Measurements from ENCODE around the gene TMEM231.
A peak's percentile ranks its signal among the peaks of the same experiment; 100 is the strongest.
"Not testable (repeated sequence)": the region's sequence is repeated elsewhere in the genome, so short reads cannot be mapped to it uniquely, and the experiment has no call there.

TMEM231 gene

DNA sequence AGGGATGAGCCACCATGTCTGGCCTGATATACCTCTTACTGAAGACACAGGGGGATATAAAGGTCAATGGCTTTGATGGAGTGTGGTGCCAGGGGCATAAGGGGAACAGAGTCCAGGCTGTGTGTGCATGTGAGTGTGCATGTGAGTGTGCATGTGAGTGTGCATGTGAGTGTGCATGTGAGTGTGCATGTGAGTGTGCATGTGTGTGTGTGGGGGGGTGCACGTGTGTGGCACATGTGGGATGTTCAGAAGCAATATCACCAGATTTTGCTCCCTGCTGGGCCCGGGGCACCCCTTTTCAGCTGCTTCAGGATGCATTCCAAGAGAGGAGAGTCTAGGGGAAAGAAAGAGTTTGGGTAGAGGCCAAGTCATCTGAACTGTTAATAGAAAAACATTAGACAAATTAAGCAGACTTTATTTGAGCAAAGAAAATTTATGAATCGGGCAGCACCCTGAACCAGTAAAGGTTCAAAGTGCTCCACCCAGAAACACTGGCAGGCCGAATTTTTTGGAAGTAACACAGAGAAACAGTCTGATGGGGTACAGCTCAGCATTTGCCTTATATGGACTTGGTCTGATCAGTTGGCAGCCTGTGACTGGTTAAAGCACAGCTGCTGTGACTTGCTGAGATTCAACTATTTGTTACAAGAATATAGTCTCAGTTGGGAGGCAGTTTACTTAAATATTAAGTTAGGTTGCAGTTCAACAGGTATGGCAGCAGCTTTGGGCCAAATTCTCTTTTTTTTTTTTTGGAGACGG is 29.8 kb downstream of the TMEM231 start:
- CTCF ChIA-PET, result no interaction called here
- H3K27ac ChIP-seq (ENCODE audit: insufficient read depth in 1 of 2, low read depth in 1 of 2, low read length in 2 of 2, poor library complexity in 1 of 2, severe bottlenecking in 2 of 2), result no peak overlapping the region
- 95% methylated on average over 3 of the region's 5 CpGs for WGBS (ENCODE audit: insufficient coverage)

DNA sequence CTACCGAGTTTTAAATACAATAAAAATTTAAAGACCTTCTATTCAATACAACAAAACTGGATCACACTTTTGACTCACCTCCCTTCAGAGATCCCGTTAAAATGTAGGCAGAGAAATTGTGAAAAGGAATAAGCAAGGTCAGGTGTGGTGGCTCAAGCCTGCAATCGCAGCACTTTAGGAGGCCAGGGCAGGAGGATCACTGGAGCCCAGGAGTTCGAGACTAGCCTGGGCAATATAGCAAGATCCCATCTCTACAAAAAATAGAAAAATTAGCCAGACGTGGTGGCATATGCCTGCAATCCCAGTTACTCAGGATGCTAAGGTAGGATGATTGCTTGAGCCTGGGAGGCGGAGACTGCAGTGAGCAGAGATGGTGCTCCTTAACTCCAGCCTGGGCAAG is 36.9 kb downstream of the TMEM231 start:
- Histone ChIP-seq H3K36me3 (ENCODE audit: control insufficient read depth in 4 of 4, insufficient read depth in 4 of 4, low read length in 3 of 4) (no peaks in the 10 kb centered on the region), H3K27me3 (replicated peaks in 2 of 5; ENCODE audit: control insufficient read depth in 4 of 5, insufficient read depth in 5 of 5, low read length in 4 of 5) (no peaks in the 10 kb centered on the region), H3K27ac (ENCODE audit: insufficient read depth in 1 of 2, low read depth in 1 of 2, low read length in 2 of 2, poor library complexity in 1 of 2, severe bottlenecking in 2 of 2) (no peak overlapping the region), H3K4me1 (ENCODE audit: control extremely low read depth in 1 of 4, control insufficient read depth in 4 of 4, insufficient read depth in 4 of 4, low read length in 3 of 4) (peaks cover 0 to 8% (median 6%) of the 10 kb centered on the region in 4 experiments), H3K4me3 (ENCODE audit: control insufficient read depth in 1 of 7, extremely low read depth in 1 of 7, insufficient read depth in 4 of 7, low read depth in 2 of 7, low read length in 6 of 7) (no peak overlapping the region), H3K9me3 (ENCODE audit: control extremely low read depth in 1 of 5, control insufficient read depth in 4 of 5, insufficient read depth in 2 of 5, low read depth in 1 of 5, low read length in 4 of 5) (no peaks in the 10 kb centered on the region)
- WGBS (ENCODE audit: insufficient coverage), result 97% methylated on average over 4 of the region's 6 CpGs
- CTCF ChIA-PET, result interaction anchor here (0.8 to 3.2 kb wide), 8 partner anchors 14 to 49 kb away, joined by 3 to 20 read pairs (median 5); no protein-coding TSS in a partner anchor
- POLR2A ChIA-PET, result no interaction called here
- DNase-seq, result no peak

More for the DNA sequence above, 29.8 kb downstream of the TMEM231 start:
- POLR2A ChIA-PET, result no interaction called here
- no peaks in the 10 kb centered on the region for H3K4me1 ChIP-seq (ENCODE audit: control extremely low read depth in 1 of 4, control insufficient read depth in 4 of 4, insufficient read depth in 4 of 4, low read length in 3 of 4)
- H3K36me3 ChIP-seq (ENCODE audit: control insufficient read depth in 4 of 4, insufficient read depth in 4 of 4, low read length in 3 of 4), result no peaks in the 10 kb centered on the region
- DNase-seq, result no peak
- H3K27me3 ChIP-seq (replicated peaks in 2 of 5; ENCODE audit: control insufficient read depth in 4 of 5, insufficient read depth in 5 of 5, low read length in 4 of 5), result no peaks in the 10 kb centered on the region
- H3K4me3 ChIP-seq (ENCODE audit: control insufficient read depth in 1 of 7, extremely low read depth in 1 of 7, insufficient read depth in 4 of 7, low read depth in 2 of 7, low read length in 6 of 7), result no peak overlapping the region
- no peaks in the 10 kb centered on the region for H3K9me3 ChIP-seq (ENCODE audit: control extremely low read depth in 1 of 5, control insufficient read depth in 4 of 5, insufficient read depth in 2 of 5, low read depth in 1 of 5, low read length in 4 of 5)

DNA sequence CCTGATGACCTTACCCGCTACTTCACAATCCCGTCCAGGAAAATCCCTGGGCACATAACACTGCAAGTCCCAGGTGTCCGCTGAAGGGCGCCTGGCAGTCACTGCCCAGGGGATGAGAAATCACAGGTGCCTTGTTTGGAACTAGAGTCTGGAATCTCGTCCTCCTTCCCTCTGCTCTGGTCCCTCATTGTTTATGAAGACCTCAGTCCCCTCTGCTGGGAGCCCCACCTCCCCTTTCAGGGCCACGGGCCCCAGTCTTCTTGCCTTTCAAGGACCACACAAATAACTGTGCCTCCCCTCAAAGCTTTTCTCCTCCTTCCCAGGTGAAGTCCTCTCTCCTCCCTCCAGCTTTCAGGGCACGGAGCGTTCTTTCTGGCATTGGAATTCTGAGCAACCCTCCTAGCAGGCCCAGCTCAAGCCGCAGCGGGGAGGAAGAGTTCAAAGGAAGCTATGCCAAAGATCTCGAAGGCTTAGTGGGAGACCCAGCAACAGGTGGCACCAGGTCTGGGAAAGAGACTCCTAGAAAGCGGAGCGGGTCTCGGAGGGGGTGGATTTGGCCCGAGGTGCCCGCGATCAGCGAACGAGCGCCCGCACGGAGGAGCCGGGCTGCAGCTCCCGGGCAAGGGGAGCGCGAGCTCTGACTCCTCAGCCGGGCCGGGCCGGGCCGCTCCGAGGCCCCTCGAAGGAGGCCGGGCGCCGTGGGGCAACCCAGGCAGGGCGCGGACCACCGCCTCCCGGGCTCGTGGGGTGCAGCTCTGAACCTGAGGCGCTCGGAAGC is 39.7 kb downstream of the TMEM231 start:
- not testable (repeated sequence) for H3K36me3 ChIP-seq (ENCODE audit: control insufficient read depth in 4 of 4, insufficient read depth in 4 of 4, low read length in 3 of 4); H3K4me1 ChIP-seq (ENCODE audit: control extremely low read depth in 1 of 4, control insufficient read depth in 4 of 4, insufficient read depth in 4 of 4, low read length in 3 of 4); H3K9me3 ChIP-seq (ENCODE audit: control extremely low read depth in 1 of 5, control insufficient read depth in 4 of 5, insufficient read depth in 2 of 5, low read depth in 1 of 5, low read length in 4 of 5); H3K27me3 ChIP-seq (replicated peaks in 2 of 5; ENCODE audit: control insufficient read depth in 4 of 5, insufficient read depth in 5 of 5, low read length in 4 of 5)
- peak overlapping the region; percentile 71 to 92 (median 86) for H3K4me3 ChIP-seq (ENCODE audit: control insufficient read depth in 1 of 7, extremely low read depth in 1 of 7, insufficient read depth in 4 of 7, low read depth in 2 of 7, low read length in 6 of 7)
- DNase-seq, result peak; percentile 16 to 55 (median 39)
- ChIA-PET POLR2A (interaction anchor here (0.9 kb wide), 1 partner anchor 132 kb away, joined by 3 read pairs; no protein-coding TSS in a partner anchor), CTCF (interaction anchor here (0.8 to 3.2 kb wide), 14 partner anchors 8 to 139 kb away, joined by 3 to 20 read pairs (median 4); partner anchors contain the start of gene TMEM170A)
- H3K27ac ChIP-seq (ENCODE audit: insufficient read depth in 1 of 2, low read depth in 1 of 2, low read length in 2 of 2, poor library complexity in 1 of 2, severe bottlenecking in 2 of 2), result peak overlapping the region; percentile 61 to 88
- whole genome bisulfite sequencing (ENCODE audit: insufficient coverage), result 8% methylated on average over 25 of the region's 42 CpGs

GRCh38 chr16:75514296-75514695 is 41.8 kb downstream of the TMEM231 start:
- peaks cover 0 to 8% (median 6%) of the 10 kb centered on the region in 4 experiments for H3K4me1 ChIP-seq (ENCODE audit: control extremely low read depth in 1 of 4, control insufficient read depth in 4 of 4, insufficient read depth in 4 of 4, low read length in 3 of 4)
- POLR2A ChIA-PET, result no interaction called here
- 99% methylated on average over 8 of the region's 11 CpGs for WGBS (ENCODE audit: insufficient coverage)
- CTCF ChIA-PET, result no interaction called here
- no peak overlapping the region for H3K27ac ChIP-seq (ENCODE audit: insufficient read depth in 1 of 2, low read depth in 1 of 2, low read length in 2 of 2, poor library complexity in 1 of 2, severe bottlenecking in 2 of 2)
- H3K36me3 ChIP-seq (ENCODE audit: control insufficient read depth in 4 of 4, insufficient read depth in 4 of 4, low read length in 3 of 4), result no peaks in the 10 kb centered on the region
- H3K9me3 ChIP-seq (ENCODE audit: control extremely low read depth in 1 of 5, control insufficient read depth in 4 of 5, insufficient read depth in 2 of 5, low read depth in 1 of 5, low read length in 4 of 5), result no peaks in the 10 kb centered on the region
- DNase-seq, result no peak
- H3K4me3 ChIP-seq (ENCODE audit: control insufficient read depth in 1 of 7, extremely low read depth in 1 of 7, insufficient read depth in 4 of 7, low read depth in 2 of 7, low read length in 6 of 7), result no peak overlapping the region
- peaks cover 0 to 3% (median 0%) of the 10 kb centered on the region in 5 experiments for H3K27me3 ChIP-seq (replicated peaks in 2 of 5; ENCODE audit: control insufficient read depth in 4 of 5, insufficient read depth in 5 of 5, low read length in 4 of 5)

GRCh38 chr16:75506574-75506973 is 49.5 kb downstream of the TMEM231 start:
- Histone ChIP-seq H3K27ac (ENCODE audit: insufficient read depth in 1 of 2, low read depth in 1 of 2, low read length in 2 of 2, poor library complexity in 1 of 2, severe bottlenecking in 2 of 2) (no peak overlapping the region), H3K27me3 (replicated peaks in 2 of 5; ENCODE audit: control insufficient read depth in 4 of 5, insufficient read depth in 5 of 5, low read length in 4 of 5) (peaks cover 0 to 8% (median 0%) of the 10 kb centered on the region in 5 experiments), H3K4me3 (ENCODE audit: control insufficient read depth in 1 of 7, extremely low read depth in 1 of 7, insufficient read depth in 4 of 7, low read depth in 2 of 7, low read length in 6 of 7) (no peak overlapping the region), H3K36me3 (ENCODE audit: control insufficient read depth in 4 of 4, insufficient read depth in 4 of 4, low read length in 3 of 4) (no peaks in the 10 kb centered on the region), H3K9me3 (ENCODE audit: control extremely low read depth in 1 of 5, control insufficient read depth in 4 of 5, insufficient read depth in 2 of 5, low read depth in 1 of 5, low read length in 4 of 5) (no peaks in the 10 kb centered on the region), H3K4me1 (ENCODE audit: control extremely low read depth in 1 of 4, control insufficient read depth in 4 of 4, insufficient read depth in 4 of 4, low read length in 3 of 4) (no peaks in the 10 kb centered on the region)
- POLR2A ChIA-PET, result no interaction called here
- no peak for DNase-seq
- 58% methylated on average over 3 of the region's 7 CpGs for WGBS (ENCODE audit: insufficient coverage)
- CTCF ChIA-PET, result no interaction called here

DNA sequence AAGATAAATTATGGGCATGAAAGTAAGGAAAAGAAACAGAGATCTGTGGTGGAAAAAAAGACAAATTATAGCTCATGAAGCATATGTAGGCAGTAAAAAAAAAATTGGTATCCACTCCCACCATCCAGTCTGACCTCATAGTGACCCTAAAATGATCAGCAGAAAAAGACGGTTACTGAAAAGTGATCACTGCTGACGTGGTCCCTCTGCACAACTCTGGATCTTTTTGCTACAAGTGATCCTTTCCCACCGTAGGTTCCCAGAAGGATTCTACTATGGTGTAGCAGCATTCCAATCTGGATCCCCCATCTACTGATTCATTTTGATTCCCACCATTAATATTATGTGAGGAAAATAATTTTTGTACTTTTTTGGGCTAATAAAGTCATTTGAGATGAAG is 49.9 kb downstream of the TMEM231 start:
- peaks cover 0 to 8% (median 0%) of the 10 kb centered on the region in 5 experiments for H3K27me3 ChIP-seq (replicated peaks in 2 of 5; ENCODE audit: control insufficient read depth in 4 of 5, insufficient read depth in 5 of 5, low read length in 4 of 5)
- ChIA-PET CTCF (no interaction called here), POLR2A (no interaction called here)
- no peaks in the 10 kb centered on the region for H3K9me3 ChIP-seq (ENCODE audit: control extremely low read depth in 1 of 5, control insufficient read depth in 4 of 5, insufficient read depth in 2 of 5, low read depth in 1 of 5, low read length in 4 of 5)
- H3K4me1 ChIP-seq (ENCODE audit: control extremely low read depth in 1 of 4, control insufficient read depth in 4 of 4, insufficient read depth in 4 of 4, low read length in 3 of 4), result no peaks in the 10 kb centered on the region
- no peaks in the 10 kb centered on the region for H3K36me3 ChIP-seq (ENCODE audit: control insufficient read depth in 4 of 4, insufficient read depth in 4 of 4, low read length in 3 of 4)
- no peak overlapping the region for H3K27ac ChIP-seq (ENCODE audit: insufficient read depth in 1 of 2, low read depth in 1 of 2, low read length in 2 of 2, poor library complexity in 1 of 2, severe bottlenecking in 2 of 2)
- no peak overlapping the region for H3K4me3 ChIP-seq (ENCODE audit: control insufficient read depth in 1 of 7, extremely low read depth in 1 of 7, insufficient read depth in 4 of 7, low read depth in 2 of 7, low read length in 6 of 7)
- WGBS (ENCODE audit: insufficient coverage), result 94% methylated on average over 2 of the region's 3 CpGs
- DNase-seq, result no peak

GRCh38 chr16:75503801-75504200 is 52.3 kb downstream of the TMEM231 start:
- Histone ChIP-seq H3K36me3 (ENCODE audit: control insufficient read depth in 4 of 4, insufficient read depth in 4 of 4, low read length in 3 of 4) (no peaks in the 10 kb centered on the region), H3K4me1 (ENCODE audit: control extremely low read depth in 1 of 4, control insufficient read depth in 4 of 4, insufficient read depth in 4 of 4, low read length in 3 of 4) (no peaks in the 10 kb centered on the region), H3K27me3 (replicated peaks in 2 of 5; ENCODE audit: control insufficient read depth in 4 of 5, insufficient read depth in 5 of 5, low read length in 4 of 5) (peaks cover 0 to 4% (median 0%) of the 10 kb centered on the region in 5 experiments), H3K27ac (ENCODE audit: insufficient read depth in 1 of 2, low read depth in 1 of 2, low read length in 2 of 2, poor library complexity in 1 of 2, severe bottlenecking in 2 of 2) (no peak overlapping the region), H3K9me3 (ENCODE audit: control extremely low read depth in 1 of 5, control insufficient read depth in 4 of 5, insufficient read depth in 2 of 5, low read depth in 1 of 5, low read length in 4 of 5) (no peaks in the 10 kb centered on the region), H3K4me3 (ENCODE audit: control insufficient read depth in 1 of 7, extremely low read depth in 1 of 7, insufficient read depth in 4 of 7, low read depth in 2 of 7, low read length in 6 of 7) (no peak overlapping the region)
- WGBS (ENCODE audit: insufficient coverage), result 86% methylated on average over 1 of the region's 1 CpG
- DNase-seq, result peak; percentile 22 to 61 (median 42)
- ChIA-PET POLR2A (no interaction called here), CTCF (interaction anchor here (0.9 kb wide), 1 partner anchor 123 kb away, joined by 3 read pairs; no protein-coding TSS in a partner anchor)

Data from common myeloid progenitor, CD34-positive (primary cell).